GM19099 (cell line): ENCODE data around the gene NDUFS5.

Experiments
- POLR2A ChIP-seq: IDR thresholded peaks from 3 replicates; pipeline ENCODE4 v1.6.1; 2011; ENCODE audit warnings: low read depth; ENCODE audit not compliant: insufficient read length; ENCODE audit errors: extremely low read depth

NDUFS5 gene

DNA sequence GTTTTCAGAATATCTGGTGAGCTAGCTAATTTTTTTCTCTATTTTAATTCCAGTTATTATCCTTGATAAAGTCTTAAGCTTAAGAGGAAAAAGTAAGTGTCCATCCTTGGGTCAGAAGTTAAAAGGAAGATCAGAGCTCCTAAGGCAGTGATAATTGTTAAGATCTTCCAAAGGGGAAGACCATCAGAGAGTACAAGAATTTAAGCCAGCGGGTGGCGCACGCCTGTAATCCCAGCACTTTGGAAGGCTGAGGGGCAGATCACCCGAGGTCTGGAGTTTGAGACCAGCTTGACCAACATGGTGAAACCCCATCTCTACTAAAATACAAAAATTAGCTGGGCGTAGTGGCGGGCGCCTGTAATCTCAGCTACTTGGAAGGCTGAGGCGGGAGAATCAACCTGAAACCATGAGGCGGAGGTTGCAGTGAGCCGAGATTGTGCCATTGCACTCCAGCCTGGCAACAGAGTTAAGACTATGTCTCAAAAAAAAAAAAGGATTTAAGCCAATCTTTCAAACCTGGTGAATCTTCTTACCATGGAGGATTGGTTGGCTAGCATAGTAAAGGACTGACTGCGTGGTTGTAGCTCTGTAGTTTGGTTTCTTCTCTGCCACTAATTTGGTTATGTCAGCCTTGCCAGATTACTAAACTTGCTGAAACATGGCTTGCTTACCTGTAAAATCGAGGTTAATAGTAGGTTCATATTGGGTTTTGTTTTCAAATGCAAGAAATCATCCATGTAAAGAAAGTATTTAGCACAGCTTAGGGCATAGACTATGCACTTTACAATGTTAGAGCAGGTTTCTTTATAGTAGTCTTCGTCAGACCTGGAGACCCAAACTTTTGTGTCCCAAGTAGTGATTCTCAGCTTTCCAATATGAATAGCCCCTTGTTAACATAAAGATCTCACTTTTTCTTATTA, 19.2 kb upstream of the NDUFS5 start:
- no peak for TF ChIP-seq POLR2A

DNA sequence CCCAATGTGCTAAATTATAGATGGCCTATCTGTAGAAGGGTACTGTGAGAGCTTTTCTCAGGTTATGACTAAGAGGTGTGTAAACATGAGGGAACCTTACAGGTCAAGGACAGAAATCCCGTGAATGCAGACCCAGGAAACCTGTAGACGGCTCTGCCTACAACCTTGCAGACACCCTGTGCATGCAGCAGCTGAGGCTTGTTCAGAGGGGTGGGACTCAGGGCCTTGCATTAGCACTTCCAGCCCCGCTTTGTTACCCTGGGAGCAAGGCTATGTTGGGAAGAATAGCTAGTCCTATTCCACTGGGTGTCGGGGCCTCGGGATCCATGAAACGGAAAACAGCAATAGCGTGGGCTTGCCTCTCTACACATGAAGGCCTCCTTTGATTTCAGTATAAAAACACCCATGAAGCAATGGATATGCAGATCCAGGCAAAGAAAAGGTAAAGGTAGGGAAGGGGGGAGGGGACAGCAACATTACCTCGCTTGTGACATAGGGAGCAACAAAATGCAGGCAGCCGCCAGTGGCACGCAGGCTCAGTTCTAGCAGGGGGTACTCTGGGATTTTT, 9.5 kb upstream of the NDUFS5 start:
- no peak for TF ChIP-seq POLR2A

DNA sequence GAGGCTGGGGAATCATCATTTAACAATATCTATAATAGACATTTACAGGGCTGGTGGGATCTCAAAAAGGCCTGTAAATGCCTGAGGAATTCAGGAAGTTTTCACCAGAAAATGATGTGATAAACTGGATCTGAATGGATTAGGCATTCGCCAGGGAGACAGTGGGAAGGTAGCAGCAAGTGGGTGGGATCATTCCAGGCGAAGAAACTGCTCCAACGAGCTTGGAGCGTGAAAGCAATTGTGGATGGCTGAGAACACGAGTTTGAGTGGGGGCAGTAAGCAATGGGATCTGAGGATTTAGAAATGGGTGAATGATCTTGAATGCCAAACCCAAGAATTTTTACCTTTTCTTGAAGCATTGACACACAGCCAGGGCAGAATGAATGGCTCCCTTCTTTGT, 8.9 kb upstream of the NDUFS5 start:
- TF ChIP-seq POLR2A = no peak

DNA sequence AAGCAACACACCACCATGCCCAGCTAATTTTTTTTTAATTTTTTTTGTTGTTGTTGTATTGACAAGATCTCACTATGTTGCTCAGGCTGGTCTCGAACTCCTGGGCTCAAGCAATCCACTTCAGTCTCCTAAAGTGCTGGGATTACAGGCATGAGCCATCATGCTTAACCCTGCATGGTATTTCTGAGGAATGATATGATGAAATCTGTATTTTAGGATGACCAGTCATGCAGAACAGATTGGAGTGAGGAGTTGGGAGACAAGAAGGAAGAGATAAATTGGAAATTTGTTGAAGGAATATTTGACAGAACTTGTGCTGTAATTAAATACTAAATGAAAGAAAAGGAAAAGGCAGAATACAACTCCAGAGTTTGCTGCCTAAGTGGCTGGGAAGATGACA, 4.7 kb upstream of the NDUFS5 start:
- TF ChIP-seq POLR2A = no peak

DNA sequence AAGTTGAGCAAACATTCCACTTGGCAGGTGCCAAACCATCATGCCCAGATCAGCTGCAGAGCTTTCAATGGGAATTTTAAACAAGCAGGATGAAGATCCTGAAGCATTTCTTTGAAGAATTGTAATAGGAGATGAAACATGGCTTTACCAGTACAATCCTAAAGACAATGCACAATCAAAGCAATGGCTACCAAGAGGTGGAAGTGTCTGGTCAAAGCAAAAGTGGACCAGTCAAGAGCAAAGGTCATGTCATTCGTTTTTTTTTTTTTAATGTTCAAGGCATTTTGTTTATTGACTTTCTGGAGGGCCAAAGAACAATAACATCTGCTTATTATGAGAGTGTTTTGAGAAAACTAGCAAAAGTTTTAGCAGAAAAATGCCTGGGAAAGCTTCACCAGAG, 3.0 kb upstream of the NDUFS5 start:
- no peak for TF ChIP-seq POLR2A

DNA sequence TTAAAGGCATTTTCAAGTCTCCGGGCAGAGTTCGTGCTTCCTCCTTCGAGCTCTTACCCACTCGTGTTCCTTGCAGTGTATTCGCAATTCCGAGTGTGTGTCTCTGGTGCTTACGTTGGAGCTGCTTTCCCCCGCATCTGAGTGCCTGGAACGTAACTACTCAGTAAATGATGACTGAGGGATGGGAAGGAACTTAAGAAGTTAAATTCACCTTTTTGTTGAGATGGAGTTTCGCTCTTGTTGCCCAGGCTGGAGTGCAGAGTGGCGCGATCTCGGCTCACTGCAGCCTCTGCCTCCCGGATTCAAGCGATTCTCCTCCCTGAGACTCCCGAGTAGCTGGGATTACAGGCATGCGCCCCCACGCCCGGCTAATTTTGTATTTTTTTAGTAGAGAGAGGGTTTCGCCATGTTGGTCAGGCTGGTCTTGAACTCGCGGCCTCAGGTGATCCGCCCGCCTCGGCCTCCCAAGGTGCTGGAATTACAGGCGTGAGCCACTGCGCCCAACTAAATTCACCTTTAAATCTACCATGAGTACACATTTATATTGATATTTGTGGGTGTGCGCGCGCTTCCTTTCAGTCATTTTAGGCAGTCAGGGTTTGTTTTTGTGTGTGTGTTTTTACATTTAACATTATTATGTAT, 837 bp downstream of the NDUFS5 start:
- no peak for TF ChIP-seq POLR2A

DNA sequence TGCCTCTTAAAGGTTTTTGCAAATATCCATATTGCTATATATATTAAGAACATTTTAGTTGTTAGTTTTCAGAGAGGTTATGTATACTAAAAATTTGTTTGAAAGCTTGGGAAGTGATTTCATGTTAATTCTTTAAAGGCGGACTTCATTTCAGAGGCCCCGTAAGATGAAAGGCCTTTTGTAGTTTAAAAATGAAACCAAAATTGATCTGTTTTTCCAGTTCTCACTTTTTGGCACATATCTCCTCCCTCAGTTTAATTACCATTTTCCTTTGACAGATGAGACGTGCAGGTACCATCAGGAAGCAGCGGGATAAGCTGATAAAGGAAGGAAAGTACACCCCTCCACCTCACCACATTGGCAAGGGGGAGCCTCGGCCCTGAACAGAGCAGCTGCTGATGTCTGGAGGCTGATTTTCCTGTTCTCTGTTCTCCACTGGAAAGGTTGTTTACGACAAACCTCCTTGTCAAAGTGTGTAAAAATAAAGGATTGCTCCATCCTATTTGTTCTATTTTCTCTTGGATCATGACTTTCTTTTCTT, 8.0 kb downstream of the NDUFS5 start:
- no peak for TF ChIP-seq POLR2A

DNA sequence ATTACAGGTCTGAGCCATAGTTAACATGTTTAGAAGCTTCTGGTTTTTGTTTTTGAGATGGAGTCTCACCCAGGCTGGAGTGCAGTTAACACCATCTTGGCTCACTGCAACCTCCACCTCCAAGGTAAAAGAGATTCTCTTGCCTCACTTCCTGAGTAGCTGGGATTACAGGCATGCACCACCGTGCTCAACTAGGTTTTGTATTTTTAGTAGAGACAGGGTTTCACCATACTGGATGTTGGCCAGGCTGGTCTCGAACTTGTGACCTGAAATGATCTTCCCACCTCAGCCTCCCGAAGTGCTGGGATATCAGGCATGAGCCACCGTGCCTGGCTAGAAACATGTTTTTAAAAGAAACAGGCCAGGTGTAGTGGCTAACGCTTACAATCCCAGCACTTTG, 10.5 kb downstream of the NDUFS5 start:
- TF ChIP-seq POLR2A = no peak

DNA sequence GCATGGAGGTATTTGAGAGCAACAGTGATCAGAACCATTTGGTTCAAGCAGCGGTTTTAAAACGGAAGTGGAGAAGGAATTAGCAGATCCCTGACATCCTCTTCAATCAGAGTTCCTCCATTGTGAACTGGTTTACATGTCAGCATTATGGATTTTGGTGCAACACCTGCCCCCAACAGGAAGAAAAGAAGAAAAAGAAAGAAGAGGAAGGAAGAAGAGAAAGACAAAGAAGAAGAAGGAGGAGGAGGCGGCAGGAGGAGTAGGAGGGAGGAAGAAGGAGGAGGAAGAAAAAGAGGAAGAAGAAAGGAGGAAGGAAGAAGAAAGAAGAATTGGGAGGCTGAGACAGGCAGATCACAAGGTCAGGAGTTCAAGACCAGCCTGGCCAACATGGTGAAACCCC, 17.4 kb downstream of the NDUFS5 start:
- TF ChIP-seq POLR2A = no peak

DNA sequence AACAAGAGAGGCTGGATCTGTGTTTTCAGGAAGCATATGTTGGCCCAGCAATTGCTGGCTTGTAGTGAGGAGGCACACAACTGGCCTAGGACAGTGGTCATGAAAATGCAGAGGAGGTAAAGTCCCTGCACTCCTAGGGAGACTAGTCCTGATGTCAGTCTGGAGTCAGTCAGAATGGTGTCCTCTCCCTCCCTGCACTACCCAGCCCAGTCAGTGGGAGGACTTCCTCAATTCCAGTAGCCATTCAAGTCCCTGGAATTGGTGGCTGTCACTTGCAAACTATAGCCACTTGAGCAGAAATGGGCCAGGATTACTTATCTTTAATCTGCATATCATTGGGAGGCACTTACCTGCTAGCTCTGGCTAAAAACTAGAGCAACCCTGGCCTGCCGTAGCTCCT, 18.6 kb downstream of the NDUFS5 start:
- no peak for TF ChIP-seq POLR2A

DNA sequence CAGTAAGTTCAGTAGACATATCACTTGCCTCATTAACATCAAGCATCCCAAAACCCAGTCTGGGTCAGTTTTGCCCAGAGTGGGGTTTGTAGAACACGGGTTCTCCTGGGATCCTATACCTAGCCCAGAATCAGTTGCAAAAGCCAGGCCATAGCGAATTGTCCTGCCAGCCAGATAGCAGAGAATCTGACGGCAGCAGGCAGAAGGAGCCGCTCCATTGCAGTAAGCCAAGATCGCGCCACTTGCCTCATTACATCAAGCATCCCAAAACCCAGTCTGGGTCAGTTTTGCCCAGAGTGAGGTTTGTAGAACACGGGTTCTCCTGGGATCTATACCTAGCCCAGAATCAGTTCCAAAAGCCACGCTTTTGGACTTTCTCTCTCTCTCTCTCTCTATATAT, 19.1 kb downstream of the NDUFS5 start:
- TF ChIP-seq POLR2A = no peak

DNA sequence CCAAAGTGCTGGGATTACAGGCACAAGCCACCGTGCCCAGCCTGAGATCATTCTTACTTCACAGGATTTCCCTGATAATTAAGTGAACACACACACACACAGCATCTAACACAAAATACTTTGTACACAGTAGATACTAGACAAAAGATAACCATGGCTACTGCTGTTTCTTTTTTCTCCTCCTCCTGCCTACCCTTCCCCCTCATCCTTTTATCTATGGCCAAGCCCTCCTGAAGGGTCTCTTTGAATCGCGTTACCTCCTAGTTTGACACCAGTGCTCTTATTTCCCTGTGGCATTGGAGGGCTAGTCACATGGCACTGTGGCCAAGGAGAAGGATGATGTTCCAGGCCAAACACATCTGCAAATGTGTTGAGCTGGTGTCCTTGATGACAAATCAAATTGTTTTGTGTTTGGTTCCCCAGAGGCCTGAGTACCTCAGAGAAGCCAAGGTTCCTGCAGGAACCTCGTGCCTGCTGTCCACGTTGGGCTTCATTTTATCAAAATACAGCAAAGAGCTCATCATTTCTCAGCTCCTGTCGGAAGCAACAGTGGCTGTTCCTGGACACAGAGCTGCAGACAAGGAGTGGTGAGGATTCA, 20.6 kb downstream of the NDUFS5 start:
- TF ChIP-seq POLR2A = no peak

DNA sequence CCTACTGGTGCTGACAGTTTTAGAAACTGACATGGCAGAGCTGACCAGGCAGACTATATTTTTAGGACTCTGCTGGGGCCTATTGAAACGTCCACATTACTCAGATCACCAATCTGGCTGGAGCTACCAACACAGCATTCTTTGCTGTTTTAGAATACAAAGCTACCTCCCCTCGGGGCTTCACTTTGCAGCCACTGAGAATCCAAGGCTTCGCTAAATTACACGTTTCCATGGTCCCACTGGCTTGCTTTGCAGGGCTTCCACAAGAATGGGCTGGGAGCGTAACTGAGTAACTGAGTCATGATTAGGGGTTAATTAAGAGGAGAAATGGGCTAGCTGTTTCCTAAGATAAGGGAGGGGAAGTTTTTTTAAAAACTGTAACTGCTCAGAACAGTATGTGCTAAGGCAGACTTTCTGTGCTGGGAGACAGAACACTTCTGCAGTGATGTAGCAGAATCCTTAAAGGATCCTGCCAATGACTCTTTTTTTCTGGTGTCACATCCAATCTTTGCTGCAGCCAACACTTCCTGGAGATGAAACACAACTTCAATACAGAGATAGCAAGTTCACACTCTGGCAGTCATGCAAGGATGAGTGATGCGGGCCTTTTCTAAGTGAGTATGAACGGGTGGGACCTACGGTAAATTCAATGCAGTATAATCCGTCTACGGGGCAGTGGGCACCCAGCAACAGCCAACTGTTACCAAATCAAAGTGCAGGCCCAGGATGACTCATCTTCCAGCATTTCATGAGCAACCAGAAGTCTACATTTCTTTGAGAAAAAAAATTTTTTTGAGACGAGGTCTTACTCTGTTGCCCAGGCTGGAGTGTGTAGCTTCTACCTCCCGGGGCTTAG, 21.5 kb downstream of the NDUFS5 start:
- TF ChIP-seq POLR2A = no peak

DNA sequence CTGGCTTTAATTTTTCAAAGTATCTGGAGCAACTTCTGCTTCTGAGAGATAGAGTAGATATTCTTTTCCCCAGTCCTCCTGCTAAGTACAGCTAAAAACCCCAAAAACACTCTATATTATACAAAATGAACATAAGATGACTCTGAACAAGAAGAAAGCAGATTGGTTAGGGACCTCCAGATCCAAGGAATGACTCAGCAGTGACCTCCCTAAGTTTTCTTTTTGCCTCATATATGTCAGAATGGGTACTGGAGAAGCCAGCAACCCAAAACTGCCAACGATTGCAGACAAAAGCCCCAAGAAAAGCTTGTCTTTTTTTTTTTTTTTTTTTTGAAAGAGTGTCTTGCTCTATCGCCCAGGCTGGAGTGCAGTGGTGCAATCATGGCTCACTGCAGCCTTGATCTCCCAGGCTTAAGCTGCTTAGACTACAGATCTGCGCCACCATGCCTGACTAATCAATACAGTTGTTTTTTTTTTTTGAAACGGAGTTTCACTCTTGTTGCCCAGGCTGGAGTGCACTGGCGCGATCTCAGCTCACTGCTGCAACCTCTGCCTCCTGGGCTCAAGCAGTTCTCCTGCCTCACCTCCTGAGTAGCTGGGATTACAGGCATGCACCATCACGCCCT, 22.7 kb downstream of the NDUFS5 start:
- TF ChIP-seq POLR2A = no peak
